ENCODE measurements around the gene LRP1B.

- TF ChIP-seq POLR2AphosphoS5 (IDR thresholded peaks at IDR 0.05) = no peak
- TF ChIP-seq, protein P1, sequence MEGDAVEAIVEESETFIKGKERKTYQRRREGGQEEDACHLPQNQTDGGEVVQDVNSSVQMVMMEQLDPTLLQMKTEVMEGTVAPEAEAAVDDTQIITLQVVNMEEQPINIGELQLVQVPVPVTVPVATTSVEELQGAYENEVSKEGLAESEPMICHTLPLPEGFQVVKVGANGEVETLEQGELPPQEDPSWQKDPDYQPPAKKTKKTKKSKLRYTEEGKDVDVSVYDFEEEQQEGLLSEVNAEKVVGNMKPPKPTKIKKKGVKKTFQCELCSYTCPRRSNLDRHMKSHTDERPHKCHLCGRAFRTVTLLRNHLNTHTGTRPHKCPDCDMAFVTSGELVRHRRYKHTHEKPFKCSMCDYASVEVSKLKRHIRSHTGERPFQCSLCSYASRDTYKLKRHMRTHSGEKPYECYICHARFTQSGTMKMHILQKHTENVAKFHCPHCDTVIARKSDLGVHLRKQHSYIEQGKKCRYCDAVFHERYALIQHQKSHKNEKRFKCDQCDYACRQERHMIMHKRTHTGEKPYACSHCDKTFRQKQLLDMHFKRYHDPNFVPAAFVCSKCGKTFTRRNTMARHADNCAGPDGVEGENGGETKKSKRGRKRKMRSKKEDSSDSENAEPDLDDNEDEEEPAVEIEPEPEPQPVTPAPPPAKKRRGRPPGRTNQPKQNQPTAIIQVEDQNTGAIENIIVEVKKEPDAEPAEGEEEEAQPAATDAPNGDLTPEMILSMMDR (IDR thresholded peaks at IDR 0.05) = no peak
- TF ChIP-seq POLR2A (IDR thresholded peaks at IDR 0.05) = no peak
Observed at GRCh38 chr2:141316606-141317005, 814.2 kb downstream of the LRP1B start.
